Progenitor cell of endocrine pancreas (in vitro differentiated cells): ENCODE measurements around the gene SRSF3. TPM values are rescaled to one million over a fixed set of nuclear protein-coding genes. Genes with fewer than 3 reads are reported as not detected.

Source experiments
- DNase-seq: peaks from one replicate; pipeline ENCODE4 v3.0.0; 2021; ENCODE audit warnings: low spot score; ENCODE audit not compliant: unreplicated experiment
- H3K27ac Mint-ChIP-seq: 2 replicates; pipeline ENCODE4 v1.8.0; 2021; ENCODE audit warnings: mild to moderate bottlenecking, moderate library complexity, mixed read lengths
- H3K27me3 Mint-ChIP-seq: 2 replicates; pipeline ENCODE4 v1.8.0; 2021; ENCODE audit warnings: mixed read lengths
- H3K36me3 Mint-ChIP-seq: 2 replicates; pipeline ENCODE4 v1.8.0; 2022; ENCODE audit warnings: mixed read lengths; ENCODE audit not compliant: insufficient read depth
- H3K4me1 Mint-ChIP-seq: 2 replicates; pipeline ENCODE4 v1.8.0; 2021; ENCODE audit warnings: low read depth, mixed read lengths
- H3K4me3 Mint-ChIP-seq: 2 replicates; pipeline ENCODE4 v1.8.0; 2021; ENCODE audit warnings: low read depth, mild to moderate bottlenecking, moderate library complexity, mixed read lengths
- H3K9me3 Mint-ChIP-seq: 2 replicates; pipeline ENCODE4 v1.8.0; 2021; ENCODE audit warnings: low read depth, mixed read lengths
- CTCF ChIP-seq: fragments of 200-600 bp; sonication (generic); IDR thresholded peaks from one replicate; pipeline ENCODE4 v1.5.0; 2021; ENCODE audit warnings: antibody characterized with exemption, mild to moderate bottlenecking; ENCODE audit not compliant: unreplicated experiment
- total RNA-seq: library from RNA; stranded (reverse); gene quantifications from 2 replicates; pipeline ENCODE4 v1.2.1, GENCODE V29; 2021

Gene SRSF3
- total RNA-seq, 1 donor from 2014 or later: 427 TPM

- H3K27ac Mint-ChIP-seq: no peak overlapping the region
- peaks cover 22% of the 10 kb centered on the region for H3K4me1 Mint-ChIP-seq
- H3K27me3 Mint-ChIP-seq: peaks cover 5% of the 10 kb centered on the region
- no peak for TF ChIP-seq CTCF
- H3K4me3 Mint-ChIP-seq: no peak overlapping the region
- no peaks in the 10 kb centered on the region for H3K36me3 Mint-ChIP-seq
- DNase-seq: no peak
- no peaks in the 10 kb centered on the region for H3K9me3 Mint-ChIP-seq
These were observed 35.0 kb upstream of the SRSF3 start for GRCh38 chr6:36559011-36559793.

- Mint-ChIP-seq H3K4me1 (peaks cover 25% of the 10 kb centered on the region), H3K36me3 (no peaks in the 10 kb centered on the region)
These were observed 33.3 kb upstream of the SRSF3 start for GRCh38 chr6:36560822-36561221.

GRCh38 chr6:36563237-36563927 lies 30.8 kb upstream of the SRSF3 start:
- Mint-ChIP-seq H3K4me3 (no peak overlapping the region), H3K27me3 (peaks cover 3% of the 10 kb centered on the region), H3K9me3 (no peaks in the 10 kb centered on the region), H3K27ac (peak overlapping the region; percentile 31), H3K4me1 (peaks cover 25% of the 10 kb centered on the region), H3K36me3 (no peaks in the 10 kb centered on the region)
- no peak for DNase-seq
- no peak for TF ChIP-seq CTCF

More at GRCh38 chr6:36560822-36561221, 33.3 kb upstream of the SRSF3 start:
- Mint-ChIP-seq H3K9me3 (no peaks in the 10 kb centered on the region), H3K4me3 (no peak overlapping the region), H3K27ac (no peak overlapping the region), H3K27me3 (peaks cover 5% of the 10 kb centered on the region)
- no peak for DNase-seq
- TF ChIP-seq CTCF: no peak

GRCh38 chr6:36563928-36564284 lies 30.3 kb upstream of the SRSF3 start:
- Mint-ChIP-seq H3K9me3 (no peaks in the 10 kb centered on the region), H3K4me3 (no peak overlapping the region), H3K27me3 (peaks cover 3% of the 10 kb centered on the region), H3K4me1 (peaks cover 25% of the 10 kb centered on the region), H3K27ac (peak overlapping the region; percentile 17), H3K36me3 (no peaks in the 10 kb centered on the region)
- DNase-seq: no peak
- TF ChIP-seq CTCF: no peak

- Mint-ChIP-seq H3K4me3 (no peak overlapping the region), H3K36me3 (no peaks in the 10 kb centered on the region), H3K27ac (no peak overlapping the region), H3K9me3 (no peaks in the 10 kb centered on the region), H3K4me1 (peaks cover 25% of the 10 kb centered on the region), H3K27me3 (no peaks in the 10 kb centered on the region)
- no peak for TF ChIP-seq CTCF
- no peak for DNase-seq
These were observed 27.7 kb upstream of the SRSF3 start for GRCh38 chr6:36566418-36566905.
